ENCODE measurements around the gene PLEKHG5. TPM values are rescaled to one million over a fixed set of nuclear protein-coding genes. Genes with fewer than 3 reads are reported as not detected.

The PLEKHG5 gene
- total and polyA plus RNA-seq, 11 donors: 7.2 to 20.2 (median 15.2) TPM

DNA sequence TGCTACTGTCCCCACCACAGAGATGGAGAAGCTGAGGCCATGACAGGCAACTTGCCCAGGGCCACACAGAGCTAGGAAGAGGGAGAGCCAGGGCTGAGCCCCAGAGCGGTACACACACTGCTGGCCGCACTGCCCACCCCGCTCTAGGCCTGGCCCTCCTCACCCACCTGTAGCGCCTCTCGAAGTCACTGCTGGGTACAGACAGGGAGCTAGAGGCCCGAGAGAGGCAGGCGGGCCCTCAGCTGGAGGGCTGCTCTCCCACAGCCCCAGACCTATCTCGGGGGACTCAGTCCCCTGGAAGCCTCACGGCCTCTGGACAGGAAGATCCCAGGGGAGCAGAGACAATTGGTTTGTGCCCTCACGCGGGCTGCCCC, 17.3 kb upstream of the PLEKHG5 start:
- TF ChIP-seq POLR2A (IDR thresholded peaks at IDR 0.05) (no peak), CTCF (IDR thresholded peaks at IDR 0.05) (no peak)
- 79 to 86% (median 84%) methylated on average over 9 to 11 of the region's 11 CpGs for WGBS, 4 donors
- Histone ChIP-seq H3K27ac (no peak overlapping the region), H3K9me3 (no peaks in the 10 kb centered on the region), H3K4me1 (peaks cover 0 to 22% (median 0%) of the 10 kb centered on the region in 12 donors), H3K4me3 (no peak overlapping the region), H3K36me3 (no peaks in the 10 kb centered on the region), H3K27me3 (no peaks in the 10 kb centered on the region)
- intact Hi-C loops (cut with DNase I): no loop called here
- DNase-seq: no peak
- no peak for ATAC-seq

GRCh38 chr1:6508154-6508815, 16.8 kb upstream of the PLEKHG5 start:
- Histone ChIP-seq H3K27ac (no peak overlapping the region), H3K36me3 (no peaks in the 10 kb centered on the region), H3K4me1 (peaks cover 0 to 21% (median 0%) of the 10 kb centered on the region in 12 donors), H3K4me3 (no peak overlapping the region), H3K27me3 (no peaks in the 10 kb centered on the region), H3K9me3 (no peaks in the 10 kb centered on the region)
- intact Hi-C loops (cut with DNase I): no loop called here
- 86 to 91% (median 90%) methylated on average over 17 to 18 of the region's 18 CpGs for WGBS, 4 donors
- ATAC-seq (no peak), DNase-seq (no peak)
- TF ChIP-seq CTCF (IDR thresholded peaks at IDR 0.05): no peak
- TF ChIP-seq POLR2A (IDR thresholded peaks at IDR 0.05): no peak

GRCh38 chr1:6507461-6507911, 16.0 kb upstream of the PLEKHG5 start:
- DNase-seq (peak in 1 of 5 donors; percentile 60), ATAC-seq (peak in 2 of 4 donors; percentile 6 to 20)
- H3K27me3 ChIP-seq: no peaks in the 10 kb centered on the region
- H3K9me3 ChIP-seq: no peaks in the 10 kb centered on the region
- TF ChIP-seq POLR2A (IDR thresholded peaks at IDR 0.05): no peak
- no peak for TF ChIP-seq CTCF (IDR thresholded peaks at IDR 0.05)
- peaks cover under 1 to 19% (median 5%) of the 10 kb centered on the region in 12 donors for H3K4me1 ChIP-seq
- 44 to 84% (median 81%) methylated on average over 8 to 12 of the region's 12 CpGs for WGBS, 4 donors
- H3K27ac ChIP-seq: peak overlapping the region in 2 of 12 donors; percentile 20 to 45
- intact Hi-C loops (cut with DNase I): no loop called here
- H3K36me3 ChIP-seq: no peaks in the 10 kb centered on the region
- H3K4me3 ChIP-seq: no peak overlapping the region

DNA sequence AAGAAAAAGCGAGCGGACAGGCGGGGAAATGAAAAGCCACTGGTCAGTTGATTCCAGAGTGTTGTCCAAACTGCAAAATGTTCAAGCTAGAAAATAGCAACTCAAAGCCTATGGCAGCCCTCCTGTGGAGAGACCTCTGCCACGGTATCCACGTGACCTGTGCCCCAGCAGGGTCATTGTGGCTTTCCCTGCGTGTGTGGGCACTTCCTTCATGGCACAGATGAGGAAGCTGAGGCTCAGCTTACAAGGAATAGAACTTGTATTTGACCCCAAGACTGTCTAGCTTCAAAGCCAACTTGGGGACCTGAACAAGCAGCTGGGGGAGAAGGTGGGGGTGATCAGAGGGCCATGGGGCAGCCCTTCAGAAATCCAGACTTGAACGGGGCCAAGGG, 15.6 kb upstream of the PLEKHG5 start:
- Histone ChIP-seq H3K9me3 (no peaks in the 10 kb centered on the region), H3K4me1 (peaks cover 2 to 23% (median 10%) of the 10 kb centered on the region in 12 donors), H3K27ac (peak overlapping the region in 2 of 12 donors; percentile 20 to 45), H3K27me3 (no peaks in the 10 kb centered on the region), H3K4me3 (no peak overlapping the region), H3K36me3 (no peaks in the 10 kb centered on the region)
- intact Hi-C loops (cut with DNase I): no loop called here
- DNase-seq (peak in 1 of 5 donors; percentile 40), ATAC-seq (no peak)
- 76 to 90% (median 80%) methylated on average over 7 of the region's 7 CpGs for whole genome bisulfite sequencing, 4 donors
- TF ChIP-seq POLR2A (IDR thresholded peaks at IDR 0.05): no peak
- TF ChIP-seq CTCF (IDR thresholded peaks at IDR 0.05): no peak

Data from heart left ventricle (tissue), 16 donors.